ENCODE results near the gene ZFAND2B.

DNA sequence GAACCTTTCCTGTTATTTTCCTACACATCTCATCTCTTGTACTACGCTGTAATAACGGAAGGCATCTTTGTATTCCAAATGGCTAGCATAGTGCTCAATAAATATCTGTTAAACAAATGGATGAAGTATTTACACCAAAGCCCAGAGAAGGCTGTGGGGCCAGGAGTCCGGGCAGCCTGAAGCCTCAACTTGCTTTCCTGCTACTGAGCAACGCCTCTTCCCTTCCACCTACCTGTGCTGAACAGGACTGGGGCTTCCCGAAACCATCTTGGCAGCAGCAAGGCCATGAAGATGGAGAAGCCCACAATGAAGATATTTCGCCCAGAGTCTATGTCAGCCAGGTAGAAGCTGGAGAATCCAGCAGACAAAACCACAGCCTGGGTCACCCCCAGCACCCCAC lies 43.4 kb upstream of the ZFAND2B start:
- TF ChIP-seq EZH2phosphoT487 (IDR thresholded peaks at IDR 0.05; ENCODE audit: unreplicated experiment) = no peak
- TF ChIP-seq, protein P1, sequence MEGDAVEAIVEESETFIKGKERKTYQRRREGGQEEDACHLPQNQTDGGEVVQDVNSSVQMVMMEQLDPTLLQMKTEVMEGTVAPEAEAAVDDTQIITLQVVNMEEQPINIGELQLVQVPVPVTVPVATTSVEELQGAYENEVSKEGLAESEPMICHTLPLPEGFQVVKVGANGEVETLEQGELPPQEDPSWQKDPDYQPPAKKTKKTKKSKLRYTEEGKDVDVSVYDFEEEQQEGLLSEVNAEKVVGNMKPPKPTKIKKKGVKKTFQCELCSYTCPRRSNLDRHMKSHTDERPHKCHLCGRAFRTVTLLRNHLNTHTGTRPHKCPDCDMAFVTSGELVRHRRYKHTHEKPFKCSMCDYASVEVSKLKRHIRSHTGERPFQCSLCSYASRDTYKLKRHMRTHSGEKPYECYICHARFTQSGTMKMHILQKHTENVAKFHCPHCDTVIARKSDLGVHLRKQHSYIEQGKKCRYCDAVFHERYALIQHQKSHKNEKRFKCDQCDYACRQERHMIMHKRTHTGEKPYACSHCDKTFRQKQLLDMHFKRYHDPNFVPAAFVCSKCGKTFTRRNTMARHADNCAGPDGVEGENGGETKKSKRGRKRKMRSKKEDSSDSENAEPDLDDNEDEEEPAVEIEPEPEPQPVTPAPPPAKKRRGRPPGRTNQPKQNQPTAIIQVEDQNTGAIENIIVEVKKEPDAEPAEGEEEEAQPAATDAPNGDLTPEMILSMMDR (conservative IDR thresholded peaks at IDR 0.05; ENCODE audit: low read depth in 2 of 2) = no peak
- no peak for TF ChIP-seq POLR2AphosphoS5 (IDR thresholded peaks at IDR 0.05; ENCODE audit: low read depth)
- TF ChIP-seq EZH2 (IDR thresholded peaks at IDR 0.05; ENCODE audit: low read depth, unreplicated experiment) = no peak
- TF ChIP-seq JUNB (IDR thresholded peaks at IDR 0.05; ENCODE audit: unreplicated experiment) = no peak
- no peak for TF ChIP-seq ZNF114 (CRISPR knock-in tag; IDR thresholded peaks at IDR 0.05)
- TF ChIP-seq, protein P2, sequence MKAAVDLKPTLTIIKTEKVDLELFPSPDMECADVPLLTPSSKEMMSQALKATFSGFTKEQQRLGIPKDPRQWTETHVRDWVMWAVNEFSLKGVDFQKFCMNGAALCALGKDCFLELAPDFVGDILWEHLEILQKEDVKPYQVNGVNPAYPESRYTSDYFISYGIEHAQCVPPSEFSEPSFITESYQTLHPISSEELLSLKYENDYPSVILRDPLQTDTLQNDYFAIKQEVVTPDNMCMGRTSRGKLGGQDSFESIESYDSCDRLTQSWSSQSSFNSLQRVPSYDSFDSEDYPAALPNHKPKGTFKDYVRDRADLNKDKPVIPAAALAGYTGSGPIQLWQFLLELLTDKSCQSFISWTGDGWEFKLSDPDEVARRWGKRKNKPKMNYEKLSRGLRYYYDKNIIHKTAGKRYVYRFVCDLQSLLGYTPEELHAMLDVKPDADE (IDR thresholded peaks at IDR 0.05) = no peak
- TF ChIP-seq, protein P3, sequence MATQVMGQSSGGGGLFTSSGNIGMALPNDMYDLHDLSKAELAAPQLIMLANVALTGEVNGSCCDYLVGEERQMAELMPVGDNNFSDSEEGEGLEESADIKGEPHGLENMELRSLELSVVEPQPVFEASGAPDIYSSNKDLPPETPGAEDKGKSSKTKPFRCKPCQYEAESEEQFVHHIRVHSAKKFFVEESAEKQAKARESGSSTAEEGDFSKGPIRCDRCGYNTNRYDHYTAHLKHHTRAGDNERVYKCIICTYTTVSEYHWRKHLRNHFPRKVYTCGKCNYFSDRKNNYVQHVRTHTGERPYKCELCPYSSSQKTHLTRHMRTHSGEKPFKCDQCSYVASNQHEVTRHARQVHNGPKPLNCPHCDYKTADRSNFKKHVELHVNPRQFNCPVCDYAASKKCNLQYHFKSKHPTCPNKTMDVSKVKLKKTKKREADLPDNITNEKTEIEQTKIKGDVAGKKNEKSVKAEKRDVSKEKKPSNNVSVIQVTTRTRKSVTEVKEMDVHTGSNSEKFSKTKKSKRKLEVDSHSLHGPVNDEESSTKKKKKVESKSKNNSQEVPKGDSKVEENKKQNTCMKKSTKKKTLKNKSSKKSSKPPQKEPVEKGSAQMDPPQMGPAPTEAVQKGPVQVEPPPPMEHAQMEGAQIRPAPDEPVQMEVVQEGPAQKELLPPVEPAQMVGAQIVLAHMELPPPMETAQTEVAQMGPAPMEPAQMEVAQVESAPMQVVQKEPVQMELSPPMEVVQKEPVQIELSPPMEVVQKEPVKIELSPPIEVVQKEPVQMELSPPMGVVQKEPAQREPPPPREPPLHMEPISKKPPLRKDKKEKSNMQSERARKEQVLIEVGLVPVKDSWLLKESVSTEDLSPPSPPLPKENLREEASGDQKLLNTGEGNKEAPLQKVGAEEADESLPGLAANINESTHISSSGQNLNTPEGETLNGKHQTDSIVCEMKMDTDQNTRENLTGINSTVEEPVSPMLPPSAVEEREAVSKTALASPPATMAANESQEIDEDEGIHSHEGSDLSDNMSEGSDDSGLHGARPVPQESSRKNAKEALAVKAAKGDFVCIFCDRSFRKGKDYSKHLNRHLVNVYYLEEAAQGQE (IDR thresholded peaks at IDR 0.05; ENCODE audit: unreplicated experiment) = no peak
- TF ChIP-seq CREB1 (CRISPR knock-in tag; IDR thresholded peaks at IDR 0.05; ENCODE audit: low read depth) = no peak
- no peak for TF ChIP-seq STAT1 (IDR thresholded peaks at IDR 0.05; ENCODE audit: unreplicated experiment)
- TF ChIP-seq ZNF331 (CRISPR knock-in tag; IDR thresholded peaks at IDR 0.05; ENCODE audit: low read depth) = no peak
- TF ChIP-seq, protein P4, sequence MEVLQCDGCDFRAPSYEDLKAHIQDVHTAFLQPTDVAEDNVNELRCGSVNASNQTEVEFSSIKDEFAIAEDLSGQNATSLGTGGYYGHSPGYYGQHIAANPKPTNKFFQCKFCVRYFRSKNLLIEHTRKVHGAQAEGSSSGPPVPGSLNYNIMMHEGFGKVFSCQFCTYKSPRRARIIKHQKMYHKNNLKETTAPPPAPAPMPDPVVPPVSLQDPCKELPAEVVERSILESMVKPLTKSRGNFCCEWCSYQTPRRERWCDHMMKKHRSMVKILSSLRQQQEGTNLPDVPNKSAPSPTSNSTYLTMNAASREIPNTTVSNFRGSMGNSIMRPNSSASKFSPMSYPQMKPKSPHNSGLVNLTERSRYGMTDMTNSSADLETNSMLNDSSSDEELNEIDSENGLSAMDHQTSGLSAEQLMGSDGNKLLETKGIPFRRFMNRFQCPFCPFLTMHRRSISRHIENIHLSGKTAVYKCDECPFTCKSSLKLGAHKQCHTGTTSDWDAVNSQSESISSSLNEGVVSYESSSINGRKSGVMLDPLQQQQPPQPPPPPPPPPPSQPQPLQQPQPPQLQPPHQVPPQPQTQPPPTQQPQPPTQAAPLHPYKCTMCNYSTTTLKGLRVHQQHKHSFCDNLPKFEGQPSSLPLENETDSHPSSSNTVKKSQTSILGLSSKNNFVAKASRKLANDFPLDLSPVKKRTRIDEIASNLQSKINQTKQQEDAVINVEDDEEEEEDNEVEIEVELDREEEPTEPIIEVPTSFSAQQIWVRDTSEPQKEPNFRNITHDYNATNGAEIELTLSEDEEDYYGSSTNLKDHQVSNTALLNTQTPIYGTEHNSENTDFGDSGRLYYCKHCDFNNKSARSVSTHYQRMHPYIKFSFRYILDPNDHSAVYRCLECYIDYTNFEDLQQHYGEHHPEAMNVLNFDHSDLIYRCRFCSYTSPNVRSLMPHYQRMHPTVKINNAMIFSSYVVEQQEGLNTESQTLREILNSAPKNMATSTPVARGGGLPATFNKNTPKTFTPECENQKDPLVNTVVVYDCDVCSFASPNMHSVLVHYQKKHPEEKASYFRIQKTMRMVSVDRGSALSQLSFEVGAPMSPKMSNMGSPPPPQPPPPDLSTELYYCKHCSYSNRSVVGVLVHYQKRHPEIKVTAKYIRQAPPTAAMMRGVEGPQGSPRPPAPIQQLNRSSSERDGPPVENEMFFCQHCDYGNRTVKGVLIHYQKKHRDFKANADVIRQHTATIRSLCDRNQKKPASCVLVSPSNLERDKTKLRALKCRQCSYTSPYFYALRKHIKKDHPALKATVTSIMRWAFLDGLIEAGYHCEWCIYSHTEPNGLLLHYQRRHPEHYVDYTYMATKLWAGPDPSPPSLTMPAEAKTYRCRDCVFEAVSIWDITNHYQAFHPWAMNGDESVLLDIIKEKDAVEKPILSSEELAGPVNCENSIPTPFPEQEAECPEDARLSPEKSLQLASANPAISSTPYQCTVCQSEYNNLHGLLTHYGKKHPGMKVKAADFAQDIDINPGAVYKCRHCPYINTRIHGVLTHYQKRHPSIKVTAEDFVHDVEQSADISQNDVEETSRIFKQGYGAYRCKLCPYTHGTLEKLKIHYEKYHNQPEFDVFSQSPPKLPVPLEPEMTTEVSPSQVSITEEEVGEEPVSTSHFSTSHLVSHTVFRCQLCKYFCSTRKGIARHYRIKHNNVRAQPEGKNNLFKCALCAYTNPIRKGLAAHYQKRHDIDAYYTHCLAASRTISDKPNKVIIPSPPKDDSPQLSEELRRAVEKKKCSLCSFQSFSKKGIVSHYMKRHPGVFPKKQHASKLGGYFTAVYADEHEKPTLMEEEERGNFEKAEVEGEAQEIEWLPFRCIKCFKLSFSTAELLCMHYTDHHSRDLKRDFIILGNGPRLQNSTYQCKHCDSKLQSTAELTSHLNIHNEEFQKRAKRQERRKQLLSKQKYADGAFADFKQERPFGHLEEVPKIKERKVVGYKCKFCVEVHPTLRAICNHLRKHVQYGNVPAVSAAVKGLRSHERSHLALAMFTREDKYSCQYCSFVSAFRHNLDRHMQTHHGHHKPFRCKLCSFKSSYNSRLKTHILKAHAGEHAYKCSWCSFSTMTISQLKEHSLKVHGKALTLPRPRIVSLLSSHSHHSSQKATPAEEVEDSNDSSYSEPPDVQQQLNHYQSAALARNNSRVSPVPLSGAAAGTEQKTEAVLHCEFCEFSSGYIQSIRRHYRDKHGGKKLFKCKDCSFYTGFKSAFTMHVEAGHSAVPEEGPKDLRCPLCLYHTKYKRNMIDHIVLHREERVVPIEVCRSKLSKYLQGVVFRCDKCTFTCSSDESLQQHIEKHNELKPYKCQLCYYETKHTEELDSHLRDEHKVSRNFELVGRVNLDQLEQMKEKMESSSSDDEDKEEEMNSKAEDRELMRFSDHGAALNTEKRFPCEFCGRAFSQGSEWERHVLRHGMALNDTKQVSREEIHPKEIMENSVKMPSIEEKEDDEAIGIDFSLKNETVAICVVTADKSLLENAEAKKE (CRISPR knock-in tag; IDR thresholded peaks at IDR 0.05) = no peak
- TF ChIP-seq NANOG (IDR thresholded peaks at IDR 0.05; ENCODE audit: borderline replicate concordance) = no peak

Data from GM23338 (cell line).